ENCODE results near the gene CS.
"Not testable (repeated sequence)": the region's sequence is repeated elsewhere in the genome, so short reads cannot be mapped to it uniquely, and the experiment has no call there.

The CS gene

DNA sequence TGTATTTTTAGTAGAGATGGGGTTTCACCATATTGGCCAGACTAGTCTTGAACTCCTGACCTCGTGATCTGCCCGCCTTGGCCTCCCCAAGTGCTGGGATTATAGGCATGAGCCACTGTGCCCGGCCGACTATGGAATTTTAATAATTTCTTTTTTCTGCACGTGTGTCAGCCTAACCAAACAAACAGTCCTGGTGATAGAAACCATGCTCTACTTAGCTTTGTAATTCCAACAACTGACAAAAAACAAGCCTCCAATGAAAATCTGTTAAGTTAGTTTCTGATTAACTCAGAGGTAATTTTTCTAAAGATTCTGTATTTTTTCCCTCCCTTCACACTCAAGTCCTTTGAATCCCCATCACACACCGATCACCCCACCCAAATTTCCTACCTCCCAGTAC lies 18.1 kb downstream of the CS start:
- DNase-seq = no peak

GRCh38 chr12:56280849-56281248 lies 19.3 kb downstream of the CS start:
- no peak for DNase-seq

- no peak for DNase-seq
These were observed 21.2 kb downstream of the CS start for GRCh38 chr12:56278905-56279304.

GRCh38 chr12:56274299-56274698 lies 25.8 kb downstream of the CS start:
- no peak for DNase-seq

- DNase-seq = not testable (repeated sequence)
These were observed 27.7 kb downstream of the CS start for GRCh38 chr12:56272468-56272867.

GRCh38 chr12:56271031-56271430 lies 29.1 kb downstream of the CS start:
- no peak for DNase-seq

DNA sequence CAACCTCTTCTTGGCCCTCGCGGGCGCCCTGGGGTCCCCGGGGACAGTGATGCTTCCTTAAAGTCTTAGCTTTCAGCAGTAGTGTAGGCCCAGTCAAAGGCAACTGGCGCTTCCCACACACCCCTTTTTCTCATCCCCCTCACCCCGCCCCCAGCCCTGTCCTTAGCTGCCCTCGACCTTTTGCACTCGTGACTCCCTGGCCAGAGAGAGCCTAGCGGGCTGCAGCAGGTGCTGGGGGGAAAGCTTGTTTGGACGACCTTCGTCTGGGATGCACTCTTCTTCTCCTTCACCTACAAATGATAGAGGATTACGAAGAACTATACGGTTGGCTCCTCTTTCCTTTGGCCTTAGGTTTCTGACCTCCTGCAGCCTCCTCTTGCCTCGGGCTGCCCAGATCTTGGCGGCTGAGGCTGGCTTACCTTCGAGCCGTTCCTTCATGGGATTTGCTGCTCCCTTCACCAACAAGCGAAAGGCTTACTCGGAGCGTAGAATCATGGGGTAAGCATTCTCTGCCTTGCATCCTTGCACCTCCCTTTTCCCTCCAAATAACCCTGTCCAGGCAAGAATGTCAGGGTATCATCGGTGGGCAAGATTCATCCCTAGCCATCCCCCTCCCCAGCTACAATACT lies 32.6 kb downstream of the CS start:
- peak; percentile 10 for DNase-seq

GRCh38 chr12:56266693-56267442 lies 33.3 kb downstream of the CS start, which contains the start of gene COQ10A:
Gene COQ10A (plus strand): TSS chr12:56266942. CDS start chr12:56267119, 177 bp downstream.
- DNase-seq = peak; percentile 99

- DNase-seq = not testable (repeated sequence)
These were observed 34.0 kb downstream of the CS start for GRCh38 chr12:56266068-56266692.

DNA sequence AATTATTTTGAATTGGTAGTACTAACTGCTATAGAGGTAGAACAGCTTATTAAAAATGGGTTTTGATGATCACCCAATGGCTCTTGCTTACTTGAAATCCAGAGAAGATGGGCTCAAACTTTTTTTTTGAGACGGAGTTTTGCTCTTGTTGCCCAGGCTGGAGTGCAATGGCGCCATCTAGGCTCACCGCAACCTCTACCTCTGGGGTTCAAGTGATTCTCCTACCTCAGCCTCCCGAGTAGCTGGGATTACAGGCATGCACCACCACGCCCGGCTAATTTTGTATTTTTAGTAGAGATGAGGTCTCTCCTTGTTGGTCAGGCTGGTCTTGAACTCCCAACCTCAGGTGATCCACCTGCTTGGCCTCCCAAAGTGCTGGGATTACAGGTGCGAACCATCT lies 37.2 kb downstream of the CS start:
- DNase-seq = not testable (repeated sequence)

- no peak for DNase-seq
These were observed 38.5 kb downstream of the CS start for GRCh38 chr12:56261503-56262232.

DNA sequence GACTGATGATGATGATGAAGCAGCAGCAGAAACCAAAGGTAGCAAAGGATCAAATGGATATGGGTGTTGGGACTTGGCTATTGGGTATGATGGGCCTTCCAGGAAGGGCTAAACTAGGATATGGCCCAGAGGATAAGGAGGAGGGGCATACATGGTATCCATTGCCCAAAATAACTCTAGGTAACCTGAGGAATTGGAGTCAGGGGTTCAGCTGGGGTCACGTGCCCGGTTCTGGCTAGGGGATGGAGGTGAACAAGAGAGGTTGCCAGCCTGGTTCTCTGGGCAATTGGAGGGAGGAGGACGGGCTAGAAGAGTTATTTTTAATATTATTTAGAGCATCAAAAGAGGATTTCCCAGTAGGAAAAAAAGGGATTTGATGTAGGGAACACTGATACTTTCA lies 39.2 kb downstream of the CS start:
- no peak for DNase-seq

GRCh38 chr12:56260380-56260779 lies 39.8 kb downstream of the CS start:
- no peak for DNase-seq

DNA sequence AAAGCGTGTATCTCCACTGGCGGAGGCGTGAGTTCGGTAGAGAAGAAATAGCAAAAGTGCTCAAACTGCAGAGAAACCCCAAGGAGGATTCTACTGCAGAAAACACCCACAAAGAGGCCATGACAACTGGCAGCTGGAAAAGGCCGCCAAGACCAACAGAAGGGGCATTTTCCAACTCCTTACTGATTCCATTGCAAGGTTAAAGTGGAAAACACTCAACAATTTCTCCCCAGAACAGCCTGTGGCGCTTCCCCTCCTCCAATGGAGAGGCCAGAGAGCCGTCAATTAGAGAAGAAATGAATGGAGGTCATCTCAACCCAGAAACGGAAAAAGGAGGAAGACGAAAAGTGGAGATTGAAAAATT lies 41.3 kb downstream of the CS start:
- no peak for DNase-seq

DNA sequence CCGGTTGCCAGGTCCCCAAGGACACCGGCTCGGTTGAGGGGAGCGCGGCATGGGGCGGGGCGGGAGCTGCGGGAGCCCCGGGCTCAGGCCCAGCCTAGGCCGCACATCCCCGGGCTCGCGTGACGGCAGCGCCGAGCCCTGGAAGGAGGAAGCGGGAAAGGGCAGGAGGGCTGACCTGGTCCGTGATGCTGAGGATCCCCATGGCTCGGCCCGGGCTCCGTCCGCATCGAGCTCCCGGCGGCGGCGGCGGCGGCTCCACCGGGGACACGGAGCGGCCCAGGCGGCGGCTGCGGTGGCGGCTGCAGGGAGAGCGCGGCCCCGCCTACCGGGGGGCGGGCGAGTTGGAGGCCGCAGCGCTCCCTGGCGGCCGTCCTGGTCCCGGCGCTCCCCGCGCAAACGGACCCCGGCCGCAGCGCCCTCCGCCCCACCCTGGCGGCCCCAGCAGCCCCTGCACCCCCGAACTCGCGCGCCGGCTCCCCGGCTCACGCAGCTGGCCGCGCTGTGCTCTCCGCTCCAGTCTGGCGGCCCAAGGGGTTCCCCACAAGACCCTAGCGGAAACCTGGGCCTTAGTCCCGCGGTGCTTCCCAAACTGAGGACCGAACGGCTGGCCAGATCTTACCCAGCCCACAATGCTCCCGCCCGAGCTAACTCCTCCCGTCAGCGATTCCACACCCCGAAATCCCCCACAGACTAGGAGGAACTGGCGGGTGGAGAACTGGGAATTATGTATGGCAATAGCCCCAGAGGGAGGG lies 41.9 kb downstream of the CS start, which contains the start of gene ANKRD52:
Gene ANKRD52 (minus strand): TSS at position 317 of the 752 bp plus-strand sequence. CDS start 115 bp downstream, at position 202.
- peak; percentile 97 for DNase-seq

DNA sequence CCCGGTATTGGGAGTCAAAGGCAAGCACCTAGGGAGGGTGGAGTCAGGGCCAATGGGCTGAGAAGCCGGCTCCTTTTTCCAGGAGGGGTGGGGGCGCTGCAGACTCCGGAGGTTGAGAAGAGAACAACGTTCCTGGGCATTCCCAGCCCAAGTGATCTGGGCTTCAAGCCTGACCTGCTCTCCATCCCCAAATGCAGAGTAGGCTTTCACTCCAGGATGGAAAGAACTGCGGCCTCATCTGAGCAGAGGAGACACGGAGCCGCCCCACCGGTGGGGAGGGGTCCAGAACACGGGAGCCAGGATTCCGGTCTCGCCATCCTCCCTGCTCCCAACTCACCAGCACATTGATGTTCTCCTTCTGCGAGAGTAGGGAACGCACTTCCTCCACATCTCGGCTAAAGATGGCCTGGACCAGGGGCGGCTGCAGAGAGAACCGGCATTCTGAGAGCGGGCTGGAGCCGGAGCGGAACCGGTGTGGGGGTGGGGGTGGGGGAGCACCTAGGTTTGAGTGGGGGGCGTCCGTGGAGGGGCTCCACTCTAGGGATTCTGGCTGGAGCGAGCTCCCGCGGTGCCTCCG lies 42.6 kb downstream of the CS start:
- DNase-seq = peak; percentile 73

DNA sequence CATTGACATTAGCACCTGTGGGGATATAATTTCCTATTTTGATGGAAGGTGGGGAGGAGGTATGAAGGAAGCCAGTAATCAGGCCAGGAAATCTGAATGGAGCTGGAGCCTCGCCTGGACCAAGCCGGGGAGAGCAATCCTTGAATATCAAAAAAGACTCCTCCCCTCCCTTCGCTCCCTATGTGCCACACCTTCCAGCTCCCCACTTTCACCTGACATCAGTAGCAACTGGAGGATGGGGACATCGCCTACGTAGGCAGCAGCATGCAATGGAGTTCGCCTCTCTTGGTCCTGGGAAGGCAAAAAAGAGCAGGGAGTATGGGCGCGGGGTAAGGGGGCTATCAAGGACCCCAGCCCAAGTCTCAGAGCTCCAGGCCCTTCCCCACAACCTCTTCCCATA lies 43.1 kb downstream of the CS start:
- DNase-seq = no peak

GRCh38 chr12:56256326-56256960 lies 43.7 kb downstream of the CS start:
- DNase-seq = no peak

DNA sequence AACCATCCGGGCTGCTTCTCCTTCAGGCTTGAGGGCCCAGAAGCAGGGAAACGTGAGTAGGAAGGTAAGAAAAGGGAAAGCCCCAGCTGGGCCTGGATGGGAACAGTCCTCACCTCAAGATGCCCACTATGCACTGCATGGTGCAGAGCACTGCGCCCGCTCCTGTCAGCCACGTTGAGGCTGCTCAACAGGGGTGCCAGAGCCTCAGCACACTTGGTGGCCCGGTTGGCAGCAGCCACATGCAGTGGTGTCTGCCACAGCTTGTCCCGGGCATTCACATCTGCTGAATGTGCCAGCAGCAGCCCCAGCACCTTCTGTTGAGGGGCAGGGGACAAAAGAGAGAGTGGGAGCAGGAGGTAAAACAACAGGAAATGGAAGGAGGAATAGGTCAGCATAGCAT lies 44.5 kb downstream of the CS start:
- no peak for DNase-seq

GRCh38 chr12:56253091-56253490 lies 47.0 kb downstream of the CS start:
- DNase-seq = no peak

GRCh38 chr12:56252649-56253048 lies 47.5 kb downstream of the CS start:
- no peak for DNase-seq
